OCI-LY1 (cell line): ENCODE measurements around the gene NKAP.

Experiments used
- H2AFZ ChIP-seq: fragments of 200-600 bp; sonication (generic), shearing (Covaris generic); 2 replicates; pipeline ENCODE4 v1.6.0; 2014; ENCODE audit warnings: antibody characterized with exemption, mild to moderate bottlenecking, low read length
- H3F3A ChIP-seq: fragments of 200-600 bp; sonication (generic), shearing (Covaris generic); 2 replicates; pipeline ENCODE4 v1.6.0; 2014; ENCODE audit warnings: mild to moderate bottlenecking, antibody characterized with exemption, low read length, moderate library complexity; ENCODE audit not compliant: insufficient read depth
- H3K27ac ChIP-seq: fragments of 200-600 bp; sonication (generic); 2 replicates; pipeline ENCODE4 v1.5.1; 2014; ENCODE audit warnings: low read length, mixed run types, mild to moderate bottlenecking, low read depth; ENCODE audit not compliant: poor library complexity, severe bottlenecking
- H3K27me3 ChIP-seq: fragments of 200-600 bp; sonication (generic); 2 replicates; pipeline ENCODE4 v1.6.0; 2014; ENCODE audit warnings: antibody characterized with exemption, mild to moderate bottlenecking, low read length, moderate library complexity; ENCODE audit not compliant: insufficient read depth
- H3K36me3 ChIP-seq: fragments of 200-600 bp; sonication (generic); 2 replicates; pipeline ENCODE4 v1.6.1; 2014; ENCODE audit warnings: mild to moderate bottlenecking, antibody characterized with exemption, low read length, moderate library complexity, mixed read lengths; ENCODE audit not compliant: insufficient read depth
- H3K4me1 ChIP-seq: fragments of 200-600 bp; sonication (generic); 2 replicates; pipeline ENCODE4 v1.5.1; 2014; ENCODE audit warnings: mild to moderate bottlenecking, low read length, moderate library complexity; ENCODE audit not compliant: insufficient read depth, severe bottlenecking
- H3K4me2 ChIP-seq: fragments of 200-600 bp; sonication (generic), shearing (Covaris generic); 2 replicates; pipeline ENCODE4 v1.6.1; 2014; ENCODE audit warnings: low read length
- H3K4me3 ChIP-seq: fragments of 200-600 bp; sonication (generic); 2 replicates; pipeline ENCODE4 v1.5.1; 2014; ENCODE audit warnings: low read length, low read depth, mild to moderate bottlenecking, mixed read lengths; ENCODE audit not compliant: poor library complexity, severe bottlenecking
- H3K79me2 ChIP-seq: fragments of 200-600 bp; shearing (Covaris generic); 2 replicates; pipeline ENCODE4 v1.6.1; 2016; ENCODE audit warnings: mixed run types, low read length, mixed read lengths; ENCODE audit not compliant: insufficient read depth
- H3K9ac ChIP-seq: fragments of 200-600 bp; sonication (generic), shearing (Covaris generic); 2 replicates; pipeline ENCODE4 v1.6.1; 2014; ENCODE audit warnings: mild to moderate bottlenecking, low read length, mixed read lengths
- H3K9me2 ChIP-seq: fragments of 200-600 bp; sonication (generic), shearing (Covaris generic); 2 replicates; pipeline ENCODE4 v1.6.1; 2014; ENCODE audit warnings: low read depth, mild to moderate bottlenecking, low read length, mixed read lengths
- H3K9me3 ChIP-seq: fragments of 200-600 bp; shearing (Covaris generic); 2 replicates; pipeline ENCODE4 v1.6.1; 2014; ENCODE audit warnings: low read length, mixed read lengths
- H4K20me1 ChIP-seq: fragments of 200-600 bp; sonication (generic), shearing (Covaris generic); 2 replicates; pipeline ENCODE4 v1.6.0; 2016; ENCODE audit warnings: mild to moderate bottlenecking, low read length; ENCODE audit not compliant: insufficient read depth
- CTCF ChIP-seq: fragments of 200-600 bp; sonication (generic), shearing (Covaris generic); IDR thresholded peaks from 2 replicates; pipeline ENCODE4 v1.5.1; 2017; ENCODE audit warnings: mild to moderate bottlenecking, antibody characterized with exemption, low read length, moderate library complexity, mixed read lengths
- EZH2 ChIP-seq: fragments of 200-600 bp; sonication (generic), shearing (Covaris generic); IDR thresholded peaks from 2 replicates; pipeline ENCODE4 v1.8.0; 2017; ENCODE audit warnings: borderline replicate concordance, mixed run types, mild to moderate bottlenecking, antibody characterized with exemption, low read length, moderate library complexity, mixed read lengths

The NKAP gene

GRCh38 chrX:119943185-119943988 lies at the start of gene NKAP:
TSS of gene NKAP (minus strand) at chrX:119943751. CDS start at chrX:119943605, 146 bp downstream.
- H3K9ac ChIP-seq, result peak within 1 kb of the TSS; percentile 94
- peak within 1 kb of the TSS; percentile 69 for H3K27ac ChIP-seq
- no peaks in the 10 kb centered on the region for H3F3A ChIP-seq
- peak within 1 kb of the TSS; percentile 97 for H3K4me3 ChIP-seq
- TF ChIP-seq EZH2, result no peak
- TF ChIP-seq CTCF, result no peak
- no peaks in the 10 kb centered on the region for H3K27me3 ChIP-seq
- peak within 1 kb of the TSS; percentile 89 for H3K4me2 ChIP-seq
- H3K9me3 ChIP-seq, result no peaks in the 10 kb centered on the region
- no peaks in the 10 kb centered on the region for H3K36me3 ChIP-seq
- peaks cover 20% of the 10 kb centered on the region for H3K4me1 ChIP-seq
- no peaks in the 10 kb centered on the region for H3K9me2 ChIP-seq
- 0 out of 2 replicates have a peak, but pooled peaks cover 4% of the 10 kb centered on the region for H3K79me2 ChIP-seq
- H2AFZ ChIP-seq, result peak within 1 kb of the TSS; percentile 83
- H4K20me1 ChIP-seq, result no peaks in the 10 kb centered on the region

GRCh38 chrX:119991005-119991787 lies 47.6 kb upstream of the NKAP start:
- Histone ChIP-seq H3K9me3 (no peaks in the 10 kb centered on the region), H3K36me3 (no peaks in the 10 kb centered on the region), H3K9ac (no peak overlapping the region), H3K4me2 (no peak overlapping the region), H3K79me2 (no peaks in the 10 kb centered on the region), H3K27ac (no peak overlapping the region), H3K27me3 (no peaks in the 10 kb centered on the region), H3K4me3 (no peak overlapping the region), H4K20me1 (no peaks in the 10 kb centered on the region), H3K9me2 (no peaks in the 10 kb centered on the region), H2AFZ (no peak overlapping the region), H3K4me1 (no peaks in the 10 kb centered on the region), H3F3A (no peaks in the 10 kb centered on the region)
- no peak for TF ChIP-seq EZH2
- no peak for TF ChIP-seq CTCF

- Histone ChIP-seq H3K9me2 (no peaks in the 10 kb centered on the region), H3K9ac (no peak overlapping the region), H3K9me3 (no peaks in the 10 kb centered on the region), H3K36me3 (no peaks in the 10 kb centered on the region), H4K20me1 (no peaks in the 10 kb centered on the region), H3K4me3 (no peak overlapping the region), H3K27ac (no peak overlapping the region), H3K27me3 (no peaks in the 10 kb centered on the region), H2AFZ (no peak overlapping the region), H3K4me2 (no peak overlapping the region), H3K79me2 (no peaks in the 10 kb centered on the region), H3K4me1 (no peaks in the 10 kb centered on the region), H3F3A (no peaks in the 10 kb centered on the region)
- TF ChIP-seq CTCF, result no peak
- TF ChIP-seq EZH2, result no peak
Observed at GRCh38 chrX:119990556-119991004, 47.0 kb upstream of the NKAP start.
